Activated T-helper 9 cell treated with anti-CD3 and anti-CD28 coated beads, Interleukin-2, amount 50 U/mL, for 16 hours (primary cell): ENCODE results near the gene ADGRL1.
A peak's percentile ranks its signal among the peaks of the same experiment; 100 is the strongest.
"Not testable (repeated sequence)": the region's sequence is repeated elsewhere in the genome, so short reads cannot be mapped to it uniquely, and the experiment has no call there.

ENCODE experiments used
- DNase-seq: peaks from one replicate; pipeline ENCODE4 v3.0.0-alpha.2; 2020; ENCODE audit warnings: low read depth

The ADGRL1 gene

DNA sequence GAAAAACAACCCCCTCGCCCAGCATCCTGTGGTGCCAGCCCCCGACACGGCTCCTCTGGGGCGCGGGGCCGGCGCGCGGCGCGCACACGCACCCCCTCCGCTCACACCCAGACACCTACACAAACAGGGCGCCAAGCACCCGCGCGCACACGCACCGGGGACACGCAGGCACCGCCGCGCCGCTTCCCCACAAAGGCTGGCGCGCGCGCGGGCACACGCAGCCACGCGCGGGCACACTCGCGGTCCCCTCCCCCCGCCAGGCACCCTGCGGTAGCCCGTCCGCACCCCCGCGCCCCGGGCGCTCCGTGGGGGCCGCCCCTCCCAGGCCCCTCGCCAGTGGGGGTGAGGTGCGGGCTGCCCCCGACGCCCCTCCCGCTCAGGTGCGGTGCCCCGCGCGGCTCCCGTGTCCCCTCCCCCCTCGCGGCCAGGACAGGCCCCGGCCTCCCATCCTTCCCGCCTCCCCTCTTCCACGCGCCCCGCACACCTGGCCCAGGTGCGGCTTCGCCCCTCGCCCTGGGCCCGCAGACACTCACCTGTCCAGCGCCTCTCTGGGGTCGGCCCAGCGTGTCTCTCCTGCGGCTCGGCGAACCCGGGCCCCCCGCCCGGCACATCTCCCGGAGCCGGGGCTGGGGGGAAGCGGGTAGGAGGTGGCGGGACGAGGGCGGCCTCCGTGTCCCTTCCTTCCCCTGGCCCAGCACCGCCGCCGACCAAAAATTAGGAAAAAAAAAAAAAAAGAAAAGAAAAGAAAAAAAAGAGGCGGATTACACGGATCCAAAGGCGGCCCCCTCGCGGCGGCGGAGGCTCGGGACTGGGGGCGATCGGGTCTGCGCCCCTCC, at the start of gene ADGRL1:
TSS of gene ADGRL1 (minus strand) at position 718 of the 836 bp plus-strand sequence. CDS start 22,567 bp downstream, outside the sequence.
- not testable (repeated sequence) for DNase-seq

- not testable (repeated sequence) for DNase-seq
Measured at GRCh38 chr19:14255316-14255715, 49.3 kb upstream of the ADGRL1 start.

DNA sequence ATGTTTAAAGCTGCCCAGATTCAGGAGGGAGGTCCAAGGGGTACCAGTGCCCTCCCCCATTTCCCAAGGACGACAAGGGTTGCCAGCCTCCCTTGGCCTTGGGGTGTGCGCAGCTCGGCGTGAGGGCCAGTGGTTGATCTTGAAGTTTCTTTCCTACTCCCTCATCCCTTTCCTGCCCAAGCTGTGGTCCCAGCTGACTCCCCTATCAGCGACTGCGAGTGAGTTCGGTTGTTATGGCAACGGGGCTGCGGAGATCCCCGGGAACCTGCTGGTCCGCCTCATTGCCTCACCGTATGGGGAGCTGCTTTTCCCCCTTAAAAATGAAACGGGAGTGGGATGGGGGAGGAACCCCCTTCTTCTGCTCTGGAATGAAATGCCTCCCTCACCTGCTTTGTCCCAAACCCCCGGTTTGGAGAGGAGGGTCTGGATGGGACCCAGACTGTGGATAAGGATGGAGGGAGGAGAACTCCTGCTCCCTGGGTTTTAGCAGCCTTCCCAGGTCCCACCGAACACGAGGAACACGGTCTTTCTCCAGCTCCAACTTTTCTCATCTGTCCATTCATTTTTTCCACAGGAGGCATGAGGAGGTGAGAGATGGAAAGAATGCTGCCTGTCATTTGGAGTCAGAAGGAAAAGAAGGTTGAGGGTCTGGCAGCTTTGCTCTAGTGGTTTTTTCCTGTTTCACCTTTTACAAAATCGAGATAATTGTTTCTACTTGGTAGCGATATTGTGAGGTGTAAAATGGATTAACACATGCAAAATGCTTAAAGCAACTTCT, 48.0 kb upstream of the ADGRL1 start:
- not testable (repeated sequence) for DNase-seq

GRCh38 chr19:14252136-14252535, 46.2 kb upstream of the ADGRL1 start:
- not testable (repeated sequence) for DNase-seq

DNA sequence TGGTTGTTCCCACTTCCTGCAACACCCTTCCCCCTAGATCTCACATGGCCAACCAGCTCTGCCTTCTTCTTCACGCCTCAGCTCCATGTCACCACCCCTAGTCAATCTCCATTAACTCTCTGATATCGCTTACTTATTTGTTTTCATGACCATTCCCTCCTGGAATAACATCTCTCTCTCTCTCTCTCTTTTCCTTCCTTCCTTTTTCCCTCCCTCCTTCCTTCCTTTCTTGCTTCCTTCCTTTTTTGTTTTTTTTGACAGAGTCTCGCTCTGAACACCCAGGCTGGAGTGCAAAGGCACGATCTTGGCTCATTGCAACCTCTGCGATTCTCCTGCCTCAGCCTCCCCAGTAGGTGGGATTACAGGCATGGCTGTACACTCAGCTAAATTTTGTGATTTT, 44.9 kb upstream of the ADGRL1 start:
- no peak for DNase-seq

- not testable (repeated sequence) for DNase-seq
Measured at GRCh38 chr19:14250315-14250714, 44.3 kb upstream of the ADGRL1 start.

DNA sequence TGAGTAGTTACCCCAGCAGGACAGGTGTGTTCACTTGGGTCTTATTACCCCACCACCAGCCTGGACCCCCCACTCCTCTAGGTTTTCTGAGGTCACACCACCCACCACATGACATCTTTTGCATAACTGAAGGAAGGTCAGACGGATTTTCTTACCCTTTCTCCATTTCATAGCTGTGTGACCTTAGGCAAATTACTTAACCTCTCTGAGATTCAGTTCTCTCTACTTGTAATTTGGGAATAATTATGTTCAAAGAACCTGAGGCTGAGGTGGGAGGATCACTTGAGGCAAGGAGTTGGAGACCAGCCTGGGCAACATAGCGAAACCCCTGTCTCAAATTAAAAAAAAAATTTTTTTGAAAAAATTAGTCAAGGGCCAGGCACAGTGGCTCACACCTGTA, 43.9 kb upstream of the ADGRL1 start:
- not testable (repeated sequence) for DNase-seq

GRCh38 chr19:14249012-14249754, 43.2 kb upstream of the ADGRL1 start:
- not testable (repeated sequence) for DNase-seq

- DNase-seq: peak; percentile 21
Measured at GRCh38 chr19:14248578-14249011, 42.6 kb upstream of the ADGRL1 start.

GRCh38 chr19:14247548-14248471, 41.8 kb upstream of the ADGRL1 start:
- DNase-seq: not testable (repeated sequence)

GRCh38 chr19:14247205-14247547, 41.2 kb upstream of the ADGRL1 start:
- not testable (repeated sequence) for DNase-seq

DNA sequence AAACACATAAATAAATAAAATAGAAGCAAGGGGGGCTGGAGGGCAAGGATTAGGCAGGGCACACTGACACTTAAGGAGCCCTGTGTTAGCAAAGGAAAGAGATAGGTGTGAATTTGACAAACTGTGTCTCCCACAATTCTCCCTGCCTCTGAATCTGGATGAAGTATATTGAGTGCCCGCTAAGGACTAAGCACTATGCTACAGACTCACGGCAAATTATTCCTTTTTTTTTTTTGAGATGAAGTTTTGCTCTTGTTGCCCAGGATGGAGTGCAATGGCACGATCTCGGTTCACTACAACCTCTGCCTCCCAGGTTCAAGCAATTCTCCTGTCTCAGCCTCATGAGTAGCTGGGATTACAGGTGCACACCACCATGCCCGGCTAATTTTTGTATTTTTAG, 38.4 kb upstream of the ADGRL1 start:
- DNase-seq: not testable (repeated sequence)

DNA sequence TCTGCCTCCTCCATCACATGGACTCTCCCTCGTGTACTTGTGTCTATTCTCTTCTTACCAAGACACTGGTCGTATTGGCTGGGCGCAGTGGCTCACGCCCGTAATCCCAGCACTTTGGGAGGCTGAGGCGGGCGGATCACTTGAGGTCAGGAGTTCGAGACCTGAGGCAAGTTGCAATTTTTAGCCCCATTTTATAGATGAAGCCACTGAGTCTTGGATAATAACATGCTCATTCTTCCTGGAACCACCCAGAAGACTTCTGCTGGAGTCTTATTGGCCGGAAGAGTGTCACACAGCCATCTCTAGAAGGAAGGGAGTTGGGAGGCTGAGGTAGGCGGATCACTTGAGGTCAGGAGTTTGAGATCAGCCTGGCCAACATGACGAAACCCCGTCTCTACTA, 37.7 kb upstream of the ADGRL1 start:
- not testable (repeated sequence) for DNase-seq

GRCh38 chr19:14237014-14237941, 31.3 kb upstream of the ADGRL1 start:
- DNase-seq: no peak

- DNase-seq: not testable (repeated sequence)
Measured at GRCh38 chr19:14232945-14233344, 27.0 kb upstream of the ADGRL1 start.

DNA sequence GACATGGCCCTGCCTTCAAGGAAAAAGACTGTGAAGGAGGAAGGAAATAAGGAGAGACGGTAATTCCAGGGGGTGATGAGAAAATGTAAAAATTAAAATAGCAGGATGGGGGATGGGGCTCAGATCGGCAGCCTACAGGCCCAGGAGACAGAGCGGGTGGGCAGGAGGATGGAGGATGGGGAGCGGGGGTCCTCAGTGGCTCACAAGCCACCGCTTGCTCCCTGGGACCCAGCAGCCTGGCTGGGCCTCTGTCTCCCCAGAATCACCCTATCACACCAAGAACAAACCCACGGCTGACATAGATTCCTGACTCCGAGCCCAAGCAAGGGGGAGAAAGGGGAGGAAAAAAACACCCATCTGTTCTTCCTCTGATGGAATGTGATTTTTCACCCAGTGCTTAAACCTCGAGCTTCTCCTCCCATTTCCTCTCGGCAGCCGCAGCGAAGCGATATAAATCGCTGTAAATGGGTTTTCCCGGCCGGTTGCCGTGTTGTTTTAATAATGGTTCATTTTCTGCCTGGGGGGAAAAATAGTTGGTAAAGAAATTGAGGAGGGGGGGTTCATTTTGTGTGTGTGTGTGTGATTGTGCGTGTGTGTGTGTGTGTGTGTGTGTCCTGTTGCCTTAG, 22.6 kb upstream of the ADGRL1 start:
- DNase-seq: not testable (repeated sequence)

DNA sequence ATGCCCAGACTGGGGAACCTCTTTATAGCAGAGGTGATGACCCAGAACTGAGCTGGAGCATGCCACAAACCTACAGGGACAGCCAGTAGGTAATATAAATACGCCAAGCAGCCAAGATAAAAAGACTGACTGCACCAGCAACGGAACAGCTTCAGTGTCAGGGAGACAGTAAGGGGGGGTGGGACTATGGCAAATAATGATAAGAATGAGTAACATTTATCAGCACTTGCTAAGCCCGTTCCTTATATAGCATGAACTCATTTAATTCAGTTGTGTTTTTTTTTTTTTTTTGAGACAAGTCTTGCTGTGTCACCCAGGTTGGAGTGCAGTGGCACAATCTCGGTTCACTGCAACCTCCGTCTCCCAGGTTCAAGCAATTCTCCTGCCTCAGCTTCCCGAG, 20.5 kb upstream of the ADGRL1 start:
- DNase-seq: not testable (repeated sequence)

GRCh38 chr19:14222886-14223285, 16.9 kb upstream of the ADGRL1 start:
- DNase-seq: no peak

GRCh38 chr19:14221345-14221744, 15.4 kb upstream of the ADGRL1 start:
- DNase-seq: peak; percentile 65
